Upper lobe of left lung (tissue), 6 donors: ENCODE data around the gene SLC16A8. TPM values are rescaled to one million over a fixed set of nuclear protein-coding genes. Genes with fewer than 3 reads are reported as not detected.

ENCODE experiments used
- ATAC-seq, 2 donors: fragments of 200-7000 bp; cut with Tn5 transposase; one replicate each; pipeline ENCODE4 v1.9.1; 2022; ENCODE audit warnings: mild to moderate bottlenecking in 2 of 2, moderate library complexity in 2 of 2; ENCODE audit not compliant: low FRiP score in 2 of 2
- DNase-seq, 2 donors: peaks; one replicate each; pipeline ENCODE4 v3.0.0-alpha.2; 2019 to 2020
- H3K27ac ChIP-seq, 4 donors: fragments of 200-600 bp; sonication (generic); one replicate each; pipeline ENCODE4 v1.5.1; 2016 to 2019
- H3K27me3 ChIP-seq, 4 donors: fragments of 200-600 bp; sonication (generic); one replicate each; pipeline ENCODE4 v1.5.1; 2017 to 2019
- H3K36me3 ChIP-seq, 4 donors: fragments of 200-600 bp; sonication (generic); one replicate each; pipeline ENCODE4 v1.5.1; 2016 to 2019
- H3K4me1 ChIP-seq, 4 donors: fragments of 200-600 bp; sonication (generic); one replicate each; pipeline ENCODE4 v1.5.1; 2018 to 2019
- H3K4me3 ChIP-seq, 4 donors: fragments of 200-600 bp; sonication (generic); one replicate each; pipeline ENCODE4 v1.5.1; 2017 to 2019; ENCODE audit warnings: mild to moderate bottlenecking in 2 of 4, moderate library complexity in 1 of 4
- H3K9me3 ChIP-seq, 4 donors: fragments of 200-600 bp; sonication (generic); one replicate each; pipeline ENCODE4 v1.5.1; 2018 to 2019
- EP300 ChIP-seq, 4 donors: sonication (generic); formaldehyde crosslinking; IDR thresholded peaks; one replicate each; pipeline ENCODE4 v1.5.1; 2017; ENCODE audit warnings: antibody characterized with exemption in 4 of 4, control low read depth in 2 of 4
- POLR2A ChIP-seq, 4 donors: fragments of 450-650 bp; IDR thresholded peaks; one replicate each; pipeline ENCODE4 v1.5.1; 2016 to 2017; ENCODE audit warnings: antibody characterized with exemption in 4 of 4, mild to moderate bottlenecking in 2 of 4
- POLR2AphosphoS5 ChIP-seq, 2 donors: sonication (generic); formaldehyde crosslinking; IDR thresholded peaks; one replicate each; pipeline ENCODE4 v1.5.1; 2017; ENCODE audit warnings: antibody characterized with exemption in 2 of 2
- WGBS, 2 donors: methylation state at CpG; one replicate each; pipeline ENCODE4 v1.1.5; 2017 to 2018; 5-methylcytosine and 5-hydroxymethylcytosine counted together
- total RNA-seq, 6 donors: library from RNA; depleted of rRNA in 4 of 6; stranded (reverse); fragments of >200 nt in 4 of 6; gene quantifications; one replicate each; pipeline versions ENCODE4 v1.1.0 to v1.2.1, GENCODE V29; 2016 to 2021
- TF ChIP-seq, protein P1 (sequence below), 6 experiments: fragments of 450-650 bp in 4 of 6; fragments of 200-600 bp in 2 of 6; sonication (generic) in 2 of 6; IDR thresholded peaks; one replicate each; pipeline ENCODE4 v1.5.1; 2016 to 2019; ENCODE audit warnings: antibody characterized with exemption in 6 of 6
- donor health status: DM: no; HTN: no; CAD: no; lungs with moderate emphysema.
- donor health status: DM: no; HTN: yes; CAD: no; lungs with severe emphysema.

SLC16A8 gene
- total RNA-seq, 6 donors from 2014 or later: 0.26 to 6.3 (median 0.73) TPM; not detected in 2

DNA sequence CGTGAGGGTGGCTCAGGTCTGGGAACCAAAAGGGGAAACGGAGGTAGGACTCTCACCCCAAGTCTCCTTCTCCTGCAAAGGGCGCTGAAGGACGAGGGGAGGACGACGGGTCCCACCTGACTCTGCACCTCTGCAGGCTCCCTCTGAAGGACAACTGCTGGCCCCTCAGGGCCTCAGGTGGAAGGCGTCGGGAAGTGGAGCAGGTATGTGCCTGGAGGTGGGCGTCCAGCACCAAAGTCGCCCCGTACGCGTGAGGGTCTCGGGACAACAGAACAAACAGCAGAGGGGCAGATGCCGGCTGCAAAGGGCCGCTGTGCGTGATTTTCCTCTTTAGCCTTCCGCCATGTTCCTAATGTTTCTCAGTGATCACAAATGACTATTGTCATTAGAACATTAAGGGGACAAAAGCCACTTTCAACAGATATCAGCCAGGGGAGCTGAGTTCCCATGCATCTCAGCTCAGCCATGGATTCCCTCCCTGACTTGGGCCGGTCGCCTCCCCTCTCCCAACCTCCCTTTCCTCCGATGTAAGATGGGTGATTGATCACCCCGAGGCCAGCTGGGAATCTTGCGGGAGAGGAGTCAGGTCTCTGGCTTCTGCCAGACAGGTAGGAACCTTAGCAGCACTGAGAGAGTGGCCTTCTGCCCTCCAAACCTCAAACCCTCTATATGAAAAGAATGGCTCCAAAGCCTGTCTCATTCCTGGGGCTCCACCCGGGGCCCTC lies 836 bp downstream of the SLC16A8 start:
- WGBS, 2 donors: 69 to 76% methylated on average over 22 to 24 of the region's 24 CpGs
- H3K27ac ChIP-seq: no peak overlapping the region
- DNase-seq: no peak
- peaks cover 0 to 23% (median 10%) of the 10 kb centered on the region in 4 donors for H3K27me3 ChIP-seq
- H3K4me3 ChIP-seq: no peak overlapping the region
- ATAC-seq: no peak
- H3K4me1 ChIP-seq: peaks cover 23 to 27% (median 23%) of the 10 kb centered on the region in 4 donors
- H3K36me3 ChIP-seq: no peaks in the 10 kb centered on the region
- no peak for TF ChIP-seq EP300 (IDR thresholded peaks at IDR 0.05)
- TF ChIP-seq, protein P1, sequence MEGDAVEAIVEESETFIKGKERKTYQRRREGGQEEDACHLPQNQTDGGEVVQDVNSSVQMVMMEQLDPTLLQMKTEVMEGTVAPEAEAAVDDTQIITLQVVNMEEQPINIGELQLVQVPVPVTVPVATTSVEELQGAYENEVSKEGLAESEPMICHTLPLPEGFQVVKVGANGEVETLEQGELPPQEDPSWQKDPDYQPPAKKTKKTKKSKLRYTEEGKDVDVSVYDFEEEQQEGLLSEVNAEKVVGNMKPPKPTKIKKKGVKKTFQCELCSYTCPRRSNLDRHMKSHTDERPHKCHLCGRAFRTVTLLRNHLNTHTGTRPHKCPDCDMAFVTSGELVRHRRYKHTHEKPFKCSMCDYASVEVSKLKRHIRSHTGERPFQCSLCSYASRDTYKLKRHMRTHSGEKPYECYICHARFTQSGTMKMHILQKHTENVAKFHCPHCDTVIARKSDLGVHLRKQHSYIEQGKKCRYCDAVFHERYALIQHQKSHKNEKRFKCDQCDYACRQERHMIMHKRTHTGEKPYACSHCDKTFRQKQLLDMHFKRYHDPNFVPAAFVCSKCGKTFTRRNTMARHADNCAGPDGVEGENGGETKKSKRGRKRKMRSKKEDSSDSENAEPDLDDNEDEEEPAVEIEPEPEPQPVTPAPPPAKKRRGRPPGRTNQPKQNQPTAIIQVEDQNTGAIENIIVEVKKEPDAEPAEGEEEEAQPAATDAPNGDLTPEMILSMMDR (IDR thresholded peaks at IDR 0.05): no peak
- TF ChIP-seq POLR2AphosphoS5 (IDR thresholded peaks at IDR 0.05): no peak
- no peak for TF ChIP-seq POLR2A (IDR thresholded peaks at IDR 0.05)
- no peaks in the 10 kb centered on the region for H3K9me3 ChIP-seq

DNA sequence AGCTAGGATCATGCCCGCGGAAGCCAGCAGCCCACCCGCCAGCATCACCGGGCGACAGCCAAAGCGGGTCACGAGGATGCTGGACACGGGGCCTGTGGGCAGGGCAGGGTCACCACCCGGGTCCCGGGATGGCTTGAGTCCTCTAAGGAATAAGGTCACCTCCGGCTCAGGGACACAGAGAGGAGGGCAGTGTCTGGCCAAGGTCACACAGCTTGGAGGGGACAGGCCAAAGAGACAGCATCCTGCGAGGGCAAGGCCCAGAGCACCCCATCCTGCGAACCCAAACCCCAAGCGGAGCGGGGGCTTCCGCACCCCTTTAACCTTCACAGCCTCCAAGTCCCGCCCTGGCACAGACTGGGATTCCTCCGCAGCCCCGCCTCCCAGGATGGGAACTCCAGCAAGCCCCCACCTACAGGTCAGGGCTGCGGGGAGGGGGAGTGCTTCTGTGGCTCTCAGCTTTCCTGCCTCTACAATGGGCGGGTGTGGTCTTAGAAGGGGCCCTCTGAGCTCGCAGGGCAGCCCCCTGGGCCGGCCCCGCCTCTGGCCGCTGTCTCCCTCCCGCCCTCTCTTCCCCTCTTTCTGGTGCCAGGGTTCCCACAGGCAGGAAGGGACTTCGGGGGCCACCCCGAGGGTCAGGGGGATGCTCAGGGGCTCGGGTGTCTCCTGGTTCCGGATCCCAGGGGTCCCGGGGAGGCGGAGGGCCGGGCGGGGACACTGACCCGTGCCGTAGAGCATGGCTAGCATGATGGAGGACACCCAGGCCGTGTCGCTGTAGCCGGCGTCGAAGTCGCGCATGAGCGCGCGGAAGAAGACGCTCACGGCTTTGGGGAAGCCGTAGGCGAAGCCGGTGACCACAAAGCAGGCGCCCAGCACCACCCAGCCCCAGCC lies 1.8 kb downstream of the SLC16A8 start:
- H3K4me1 ChIP-seq: peaks cover 23 to 27% (median 23%) of the 10 kb centered on the region in 4 donors
- peak in 1 of 2 donors; percentile 85 for DNase-seq
- ATAC-seq: no peak

DNA sequence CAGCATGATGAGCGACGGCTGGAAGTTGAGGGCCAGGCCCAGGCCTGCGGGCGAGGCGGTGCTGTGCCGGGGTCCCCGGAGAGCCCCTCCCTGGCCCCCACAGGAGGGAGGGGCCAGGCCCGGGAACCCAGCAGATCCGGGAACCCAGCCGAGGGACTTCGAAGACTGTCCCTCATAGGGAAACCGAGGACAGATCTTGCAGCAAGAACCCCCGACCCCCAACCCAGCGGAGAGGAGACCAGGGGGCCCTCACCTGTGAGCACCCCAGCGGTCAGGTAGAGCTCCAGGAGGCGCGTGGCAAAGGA lies 2.4 kb downstream of the SLC16A8 start:
- peak overlapping the region in 2 of 4 donors; percentile 35 to 50 for H3K27ac ChIP-seq
- no peaks in the 10 kb centered on the region for H3K36me3 ChIP-seq
- H3K9me3 ChIP-seq: no peaks in the 10 kb centered on the region
- H3K4me1 ChIP-seq: peaks cover 23 to 27% (median 23%) of the 10 kb centered on the region in 4 donors
- ATAC-seq (no peak), DNase-seq (no peak)
- H3K27me3 ChIP-seq: peaks cover 0 to 23% (median 10%) of the 10 kb centered on the region in 4 donors
- H3K4me3 ChIP-seq: peak overlapping the region in 3 of 4 donors; percentile 35 to 47 (median 44)
- no peak for TF ChIP-seq POLR2AphosphoS5 (IDR thresholded peaks at IDR 0.05)
- no peak for TF ChIP-seq POLR2A (IDR thresholded peaks at IDR 0.05)
- TF ChIP-seq, protein P1 (IDR thresholded peaks at IDR 0.05): no peak
- no peak for TF ChIP-seq EP300 (IDR thresholded peaks at IDR 0.05)
- 22% methylated on average over 8 of the region's 17 CpGs; no CpG with 5 or more reads in 1 of the 2 donors for WGBS, 2 donors

More for the DNA sequence above, 1.8 kb downstream of the SLC16A8 start:
- TF ChIP-seq EP300 (IDR thresholded peaks at IDR 0.05) (no peak), POLR2AphosphoS5 (IDR thresholded peaks at IDR 0.05) (no peak), POLR2A (IDR thresholded peaks at IDR 0.05) (no peak)
- TF ChIP-seq, protein P1 (IDR thresholded peaks at IDR 0.05): no peak
- WGBS, 2 donors: 15 to 20% methylated on average over 21 to 37 of the region's 52 CpGs
- Histone ChIP-seq H3K9me3 (no peaks in the 10 kb centered on the region), H3K27ac (peak overlapping the region in 1 of 4 donors; percentile 35), H3K4me3 (peak overlapping the region in 3 of 4 donors; percentile 35 to 47 (median 44)), H3K36me3 (no peaks in the 10 kb centered on the region), H3K27me3 (peaks cover 0 to 23% (median 10%) of the 10 kb centered on the region in 4 donors)

DNA sequence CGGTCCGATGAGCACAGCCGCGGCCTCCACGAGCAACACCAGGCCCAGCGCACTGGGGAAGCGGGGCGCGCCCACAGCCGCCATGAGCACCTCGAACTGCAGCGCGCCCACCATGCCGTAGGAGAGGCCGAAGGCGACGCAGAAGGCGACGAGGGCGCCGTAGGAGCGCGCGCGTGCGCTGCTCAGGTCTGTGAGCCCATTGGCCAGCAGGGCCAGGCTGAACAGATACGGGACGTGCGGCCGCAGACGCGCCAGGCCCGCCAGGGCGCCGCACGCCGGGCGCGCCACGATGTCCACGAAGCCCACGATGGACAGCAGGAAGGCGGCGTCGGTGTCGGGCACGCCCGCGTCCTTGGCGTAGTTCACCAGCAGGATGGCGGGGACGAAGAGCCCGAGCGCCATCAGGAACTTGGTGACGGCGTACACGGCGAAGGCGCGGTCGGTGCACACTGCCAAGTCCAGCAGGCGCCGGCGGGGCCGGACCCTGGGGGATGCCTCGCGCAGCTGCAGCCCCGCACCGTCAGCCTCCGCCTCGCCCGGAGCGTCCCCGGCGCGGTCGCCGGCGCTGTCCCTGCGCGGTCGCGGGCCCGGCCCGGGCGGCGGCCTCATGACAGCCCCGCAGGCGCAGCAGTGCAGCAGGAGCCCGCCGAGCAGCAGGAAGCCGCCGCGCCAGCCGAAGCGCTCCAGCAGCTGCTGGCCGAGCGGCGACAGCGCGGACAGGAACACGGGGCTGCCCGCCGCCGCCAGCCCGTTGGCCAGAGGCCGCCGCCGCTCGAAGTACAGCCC lies 2.9 kb downstream of the SLC16A8 start:
- peak in 1 of 2 donors; percentile 76 for ATAC-seq
- Histone ChIP-seq H3K27me3 (peaks cover 0 to 23% (median 10%) of the 10 kb centered on the region in 4 donors), H3K4me1 (peaks cover 23 to 27% (median 23%) of the 10 kb centered on the region in 4 donors), H3K4me3 (peak overlapping the region in 3 of 4 donors; percentile 35 to 47 (median 44)), H3K36me3 (peaks cover 0 to 2% (median under 1%) of the 10 kb centered on the region in 4 donors), H3K27ac (peak overlapping the region in 3 of 4 donors; percentile 35 to 50 (median 48)), H3K9me3 (no peaks in the 10 kb centered on the region)
- TF ChIP-seq POLR2A (IDR thresholded peaks at IDR 0.05) (peak in 1 of 4 donors; percentile 21), POLR2AphosphoS5 (IDR thresholded peaks at IDR 0.05) (peak in 1 of 2 donors; percentile 14), EP300 (IDR thresholded peaks at IDR 0.05) (no peak)
- TF ChIP-seq, protein P1 (IDR thresholded peaks at IDR 0.05): peak in 1 of 6 experiments; percentile 43
- 7 to 14% methylated on average over 11 to 29 of the region's 110 CpGs for WGBS, 2 donors
- DNase-seq: peak in 1 of 2 donors; percentile 88
